GM23248 (cell line): Measurements from ENCODE around the gene MZB1. TPM values are rescaled to one million over a fixed set of nuclear protein-coding genes. Genes with fewer than 3 reads are reported as not detected.

Source experiments
- DNase-seq: peaks from one replicate; pipeline ENCODE4 v3.0.0-alpha.2; 2015
- H2AFZ ChIP-seq: fragments of 200-600 bp; sonication (generic); 2 replicates; pipeline ENCODE4 v1.6.1; 2016; ENCODE audit warnings: antibody characterized with exemption
- H3F3A ChIP-seq: fragments of 200-600 bp; sonication (generic); 2 replicates; pipeline ENCODE4 v1.6.1; 2016; ENCODE audit warnings: mild to moderate bottlenecking, antibody characterized with exemption, mixed run types; ENCODE audit not compliant: insufficient read depth
- H3K27ac ChIP-seq: fragments of 200-600 bp; sonication (generic); 2 replicates; pipeline ENCODE4 v1.5.1; 2016; ENCODE audit warnings: mild to moderate bottlenecking
- H3K27me3 ChIP-seq: fragments of 200-600 bp; sonication (generic); replicated peaks from 2 replicates; pipeline ENCODE4 v1.6.1; 2016; ENCODE audit warnings: mild to moderate bottlenecking; ENCODE audit not compliant: insufficient read depth
- H3K36me3 ChIP-seq: fragments of 200-600 bp; sonication (generic); 2 replicates; pipeline ENCODE4 v1.6.1; 2016; ENCODE audit warnings: low read depth, mild to moderate bottlenecking
- H3K4me1 ChIP-seq: fragments of 200-600 bp; sonication (generic); 2 replicates; pipeline ENCODE4 v1.6.1; 2016; ENCODE audit warnings: mild to moderate bottlenecking; ENCODE audit not compliant: insufficient read depth
- H3K4me2 ChIP-seq: fragments of 200-600 bp; sonication (generic); one replicate; pipeline ENCODE4 v1.6.1; 2016; ENCODE audit warnings: mild to moderate bottlenecking; ENCODE audit not compliant: unreplicated experiment
- H3K4me3 ChIP-seq: fragments of 200-600 bp; sonication (generic); 2 replicates; pipeline ENCODE4 v1.5.1; 2016; ENCODE audit warnings: mild to moderate bottlenecking
- H3K79me2 ChIP-seq: fragments of 200-600 bp; sonication (generic); 2 replicates; pipeline ENCODE4 v1.6.1; 2016; ENCODE audit warnings: mild to moderate bottlenecking; ENCODE audit not compliant: insufficient read depth
- H3K9ac ChIP-seq: fragments of 200-600 bp; sonication (generic); 2 replicates; pipeline ENCODE4 v1.6.1; 2016; ENCODE audit warnings: mild to moderate bottlenecking
- H3K9me2 ChIP-seq: fragments of 200-600 bp; sonication (generic); 2 replicates; pipeline ENCODE4 v1.6.1; 2016; ENCODE audit warnings: mixed run types, mild to moderate bottlenecking, moderate library complexity; ENCODE audit not compliant: insufficient read depth
- H3K9me3 ChIP-seq: fragments of 200-600 bp; sonication (generic); one replicate; pipeline ENCODE4 v1.6.1; 2017; ENCODE audit warnings: low read depth
- H4K20me1 ChIP-seq: fragments of 200-600 bp; sonication (generic); 2 replicates; pipeline ENCODE4 v1.6.0; 2016; ENCODE audit not compliant: insufficient read depth
- EZH2 ChIP-seq: fragments of 200-600 bp; sonication (generic); IDR thresholded peaks from 2 replicates; pipeline ENCODE4 v1.6.1; 2018; ENCODE audit warnings: antibody characterized with exemption, mild to moderate bottlenecking; ENCODE audit not compliant: insufficient read depth, poor library complexity, severe bottlenecking
- EZH2phosphoT487 ChIP-seq: fragments of 200-600 bp; sonication (generic); IDR thresholded peaks from 2 replicates; pipeline ENCODE4 v1.6.1; 2018; ENCODE audit warnings: antibody characterized with exemption, moderate library complexity, mild to moderate bottlenecking, low read depth; ENCODE audit not compliant: insufficient read depth
- WGBS, 2 experiments: methylation state at CpG; one replicate each; pipeline ENCODE4 v1.1.6; 2015 to 2017; ENCODE audit warnings: low lambda C conversion rate in 2 of 2, low coverage in 1 of 2; ENCODE audit errors: missing lambda C conversion rate in 2 of 2; 5-methylcytosine and 5-hydroxymethylcytosine counted together
- in situ Hi-C: fragments of 300-500 bp; cut with MboI; formaldehyde crosslinking; loops from 2 replicates; pipeline ENCODE4 v1.15.0; 2020
- polyA plus RNA-seq: library from polyadenylated mRNA; unstranded; fragments of >200 nt; fragmentation: Nextera tagmentation; extraction: Ambion mirVana; gene quantifications from 2 replicates; pipeline ENCODE4 v1.2.1, GENCODE V29; 2016
- total RNA-seq: library from RNA; depleted of rRNA; stranded (reverse); fragments of >200 nt; shearing (Covaris generic); gene quantifications from 2 replicates; pipeline ENCODE4 v1.2.3, GENCODE V29; 2014

The MZB1 gene
- total and polyA plus RNA-seq, 2 experiments from 2014 or later: not detected

DNA sequence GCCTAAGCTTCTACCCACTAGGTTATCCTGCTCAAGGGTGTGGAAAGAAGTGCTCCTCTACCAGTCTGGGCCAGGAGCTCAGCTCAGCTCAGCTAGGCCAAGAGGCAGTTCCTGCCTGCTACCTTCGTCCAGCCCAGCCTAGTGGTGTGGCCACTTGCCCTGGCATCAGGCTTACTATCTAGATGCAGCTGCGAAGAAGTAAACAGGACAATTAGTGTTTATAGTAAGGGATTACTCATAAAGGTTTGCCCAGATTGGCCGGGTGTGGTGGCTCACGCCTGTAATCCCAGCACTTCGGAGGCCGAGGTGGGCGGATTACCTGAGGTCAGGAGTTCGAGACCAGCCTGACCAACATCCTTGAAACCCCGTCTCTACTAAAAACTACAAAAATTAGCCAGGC lies 26.9 kb upstream of the MZB1 start:
- H3K4me1 ChIP-seq: peaks cover under 1% of the 10 kb centered on the region; the same call in 1 of the 2 replicates
- H3K9me3 ChIP-seq: no peaks in the 10 kb centered on the region

DNA sequence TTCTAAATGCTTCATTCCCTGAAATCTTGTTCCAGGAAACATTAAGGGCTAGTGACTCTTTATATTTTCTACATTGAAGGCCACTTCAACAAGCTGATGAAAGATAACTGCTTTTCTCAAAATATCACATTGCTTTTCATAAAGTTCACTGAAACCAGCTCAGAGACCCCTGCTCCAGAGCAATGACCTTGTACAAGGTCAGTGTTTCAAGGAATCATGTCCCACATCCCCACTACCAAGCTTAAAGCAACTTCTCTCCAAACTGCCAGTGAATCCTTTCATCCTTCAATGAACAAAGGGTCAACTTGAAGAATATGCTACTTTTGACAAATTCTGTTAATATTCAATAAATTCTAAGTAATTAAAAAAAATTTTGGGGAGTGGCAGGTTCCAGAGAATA lies 26.2 kb upstream of the MZB1 start:
- TF ChIP-seq EZH2phosphoT487: no peak
- TF ChIP-seq EZH2: no peak
- in situ Hi-C loops: no loop called here
- peaks cover 8% of the 10 kb centered on the region for H3K4me1 ChIP-seq

More for the DNA sequence above, 26.9 kb upstream of the MZB1 start:
- no peak overlapping the region for H3K9ac ChIP-seq
- no peak overlapping the region for H2AFZ ChIP-seq
- TF ChIP-seq EZH2phosphoT487 (no peak), EZH2 (no peak)
- H3K9me2 ChIP-seq: no peaks in the 10 kb centered on the region
- H3K79me2 ChIP-seq: no peaks in the 10 kb centered on the region
- no peak overlapping the region for H3K27ac ChIP-seq
- WGBS, 2 experiments: 90 to 93% methylated on average over 9 of the region's 9 CpGs
- no peak for DNase-seq
- H3K4me2 ChIP-seq: no peak overlapping the region
- H3F3A ChIP-seq: peaks cover 4% of the 10 kb centered on the region
- H3K36me3 ChIP-seq: peaks cover 8% of the 10 kb centered on the region; the same call in 1 of the 2 replicates
- in situ Hi-C loops: no loop called here
- H4K20me1 ChIP-seq: no peaks in the 10 kb centered on the region
- H3K27me3 ChIP-seq: no peaks in the 10 kb centered on the region
- no peak overlapping the region for H3K4me3 ChIP-seq

GRCh38 chr5:139415221-139415861 lies 25.6 kb upstream of the MZB1 start:
- DNase-seq: no peak
- Histone ChIP-seq H3K27me3 (no peaks in the 10 kb centered on the region), H3K4me2 (no peak overlapping the region), H3K79me2 (no peaks in the 10 kb centered on the region), H3K9me3 (no peaks in the 10 kb centered on the region), H3K27ac (no peak overlapping the region), H3K4me1 (peaks cover 13% of the 10 kb centered on the region), H3K4me3 (no peak overlapping the region), H3F3A (peaks cover 17% of the 10 kb centered on the region), H4K20me1 (no peaks in the 10 kb centered on the region), H3K9me2 (no peaks in the 10 kb centered on the region), H3K9ac (no peak overlapping the region), H3K36me3 (peaks cover 8% of the 10 kb centered on the region; the same call in 1 of the 2 replicates), H2AFZ (no peak overlapping the region)
- 95 to 96% methylated on average over 7 to 8 of the region's 8 CpGs for WGBS, 2 experiments
- TF ChIP-seq EZH2 (no peak), EZH2phosphoT487 (no peak)
- in situ Hi-C loops: no loop called here

More for the DNA sequence above, 26.2 kb upstream of the MZB1 start:
- peaks cover 12% of the 10 kb centered on the region for H3F3A ChIP-seq
- no peak overlapping the region for H3K4me2 ChIP-seq
- H3K4me3 ChIP-seq: no peak overlapping the region
- H3K79me2 ChIP-seq: no peaks in the 10 kb centered on the region
- H3K27ac ChIP-seq: no peak overlapping the region
- H3K9ac ChIP-seq: no peak overlapping the region
- H3K36me3 ChIP-seq: peaks cover 8% of the 10 kb centered on the region; the same call in 1 of the 2 replicates
- no peak overlapping the region for H2AFZ ChIP-seq
- DNase-seq: no peak
- no peaks in the 10 kb centered on the region for H3K27me3 ChIP-seq
- H3K9me2 ChIP-seq: no peaks in the 10 kb centered on the region
- H4K20me1 ChIP-seq: no peaks in the 10 kb centered on the region
- H3K9me3 ChIP-seq: no peaks in the 10 kb centered on the region

DNA sequence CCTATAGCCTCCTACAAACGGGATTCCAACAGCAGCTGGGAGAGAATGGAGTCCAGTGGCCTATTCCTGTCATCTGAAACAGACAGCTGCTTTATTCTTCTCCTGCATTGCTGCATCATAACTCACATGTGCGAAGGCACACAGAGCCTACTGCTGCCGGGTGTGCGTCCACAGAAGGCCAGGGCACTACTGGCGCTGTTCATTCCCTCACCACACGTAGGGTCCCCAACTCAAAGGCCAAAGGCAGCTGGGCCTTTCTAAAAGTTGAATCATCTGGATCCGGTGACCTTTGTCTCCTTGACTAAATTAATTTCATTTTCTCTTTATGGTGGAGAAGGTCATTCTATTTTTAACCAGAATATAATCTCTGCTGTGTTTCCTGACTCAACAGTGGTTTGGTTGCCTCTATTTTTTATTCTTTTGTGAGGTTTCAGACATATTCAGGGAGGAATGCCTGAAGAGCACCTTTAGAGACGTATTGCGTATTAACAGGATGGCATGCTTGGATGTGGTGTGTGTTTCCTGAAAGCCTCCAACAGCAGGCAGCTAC lies 24.9 kb upstream of the MZB1 start:
- Histone ChIP-seq H3K4me1 (peaks cover 19% of the 10 kb centered on the region), H3K27me3 (no peaks in the 10 kb centered on the region), H3K9me2 (no peaks in the 10 kb centered on the region), H3K36me3 (peaks cover 4% of the 10 kb centered on the region; the same call in 1 of the 2 replicates), H3K27ac (no peak overlapping the region), H3F3A (peaks cover 24% of the 10 kb centered on the region), H3K9ac (no peak overlapping the region), H3K9me3 (no peaks in the 10 kb centered on the region), H2AFZ (no peak overlapping the region), H3K4me3 (no peak overlapping the region), H3K79me2 (no peaks in the 10 kb centered on the region), H4K20me1 (no peaks in the 10 kb centered on the region), H3K4me2 (no peak overlapping the region)
- in situ Hi-C loops: no loop called here
- no peak for DNase-seq
- TF ChIP-seq EZH2phosphoT487 (no peak), EZH2 (no peak)
- WGBS, 2 experiments: 96 to 98% methylated on average over 9 of the region's 9 CpGs
